HTERT RPE-1 (cell line): ENCODE measurements around the gene FAM83D.

ENCODE experiments used
- in situ Hi-C: fragments of 300-500 bp; cut with MboI; formaldehyde crosslinking; loops from 4 replicates; pipeline ENCODE4 v1.14.3; 2020; ENCODE audit warnings: low sequenced_read_pairs

The FAM83D gene

GRCh38 chr20:38894091-38894847 is 31.9 kb upstream of the FAM83D start:
- in situ Hi-C loops, result no loop called here

- in situ Hi-C loops, result no loop called here
Observed at GRCh38 chr20:38895098-38895949, 30.9 kb upstream of the FAM83D start.

DNA sequence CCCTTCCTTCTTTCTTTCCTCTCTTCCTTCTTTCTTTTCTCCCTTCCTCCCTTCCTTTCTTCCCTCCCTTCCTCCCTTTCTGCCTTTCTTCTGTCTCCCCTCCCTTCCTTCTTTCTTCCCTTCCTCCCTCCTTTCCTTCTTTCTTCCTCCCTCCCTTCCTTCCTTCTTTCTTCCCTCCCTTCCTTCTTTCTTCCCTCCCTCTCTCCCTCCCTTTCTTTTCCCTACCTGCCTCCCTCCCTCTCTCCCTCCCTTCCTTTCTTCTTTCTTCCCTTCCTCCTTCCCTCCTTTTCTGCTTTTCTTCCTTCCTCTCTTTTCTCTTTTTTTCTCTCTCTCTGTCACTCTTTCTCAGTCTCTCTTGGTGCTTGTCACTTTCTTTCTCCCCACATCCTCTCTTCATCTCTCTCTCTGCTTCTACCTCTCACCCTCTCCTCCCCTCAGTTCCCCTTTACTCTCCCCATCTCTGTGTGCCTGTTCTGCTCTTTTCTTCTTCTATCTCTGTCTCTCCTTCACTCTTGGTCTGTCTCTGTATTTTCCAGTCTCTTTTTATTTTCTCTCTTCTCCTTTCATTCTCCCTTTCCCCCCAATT is 30.1 kb upstream of the FAM83D start:
- in situ Hi-C loops, result no loop called here

DNA sequence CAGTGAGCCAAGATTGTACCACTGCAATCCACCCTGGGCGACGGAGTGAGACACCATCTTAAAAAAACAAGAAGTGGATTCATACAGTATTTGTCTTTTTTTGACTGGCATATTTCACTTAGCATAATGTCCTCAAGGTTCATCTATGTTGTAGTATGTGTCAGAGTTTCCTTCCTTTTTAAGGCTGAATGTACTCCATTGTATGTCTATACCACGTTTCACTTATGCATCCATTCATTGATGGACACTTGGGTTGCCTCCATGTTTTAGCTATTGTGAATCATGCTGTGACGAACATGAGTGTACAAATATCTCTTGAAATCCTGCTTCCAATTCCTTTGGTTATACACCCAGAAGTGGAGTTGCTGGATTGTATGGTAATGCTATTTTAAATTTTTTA is 28.9 kb upstream of the FAM83D start:
- in situ Hi-C loops, result no loop called here

DNA sequence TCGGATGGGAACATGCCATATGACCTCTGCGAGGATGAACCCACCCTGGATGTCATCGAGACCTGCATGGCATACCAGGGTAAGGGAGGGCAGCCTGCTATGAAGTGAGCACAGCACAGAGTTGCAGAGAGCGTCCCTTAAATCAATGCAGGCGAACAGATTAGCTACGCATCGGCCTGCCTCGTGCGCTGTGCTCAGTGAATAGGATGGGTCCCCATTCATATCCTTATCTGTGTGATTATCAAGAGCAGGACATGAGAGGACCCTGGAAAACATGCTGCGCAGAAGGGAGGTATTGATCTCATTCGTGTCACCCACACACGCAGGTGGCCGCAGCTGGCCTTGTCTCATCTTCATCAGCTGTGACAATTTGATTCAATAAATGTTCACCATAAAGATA is 25.6 kb upstream of the FAM83D start:
- in situ Hi-C loops, result no loop called here

DNA sequence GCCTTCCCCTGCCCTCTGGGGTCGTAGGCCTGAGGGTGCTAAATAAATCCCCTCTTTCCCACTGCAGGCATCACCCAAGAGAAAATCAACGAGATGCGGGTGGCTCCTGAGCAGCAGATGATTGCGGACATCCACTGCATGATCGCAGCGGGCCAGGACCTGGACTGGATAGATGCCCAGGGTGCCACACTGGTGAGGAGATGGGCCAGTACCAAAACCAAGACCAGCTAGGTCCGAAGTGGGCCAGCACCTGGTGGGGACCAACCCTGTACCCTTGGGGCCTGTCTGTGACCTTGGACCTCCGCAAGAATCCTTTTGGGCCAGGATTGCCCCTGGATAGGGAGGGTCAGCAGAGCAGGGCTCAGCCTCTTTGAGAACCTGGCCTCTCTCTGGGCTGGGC is 23.6 kb upstream of the FAM83D start:
- in situ Hi-C loops, result no loop called here

DNA sequence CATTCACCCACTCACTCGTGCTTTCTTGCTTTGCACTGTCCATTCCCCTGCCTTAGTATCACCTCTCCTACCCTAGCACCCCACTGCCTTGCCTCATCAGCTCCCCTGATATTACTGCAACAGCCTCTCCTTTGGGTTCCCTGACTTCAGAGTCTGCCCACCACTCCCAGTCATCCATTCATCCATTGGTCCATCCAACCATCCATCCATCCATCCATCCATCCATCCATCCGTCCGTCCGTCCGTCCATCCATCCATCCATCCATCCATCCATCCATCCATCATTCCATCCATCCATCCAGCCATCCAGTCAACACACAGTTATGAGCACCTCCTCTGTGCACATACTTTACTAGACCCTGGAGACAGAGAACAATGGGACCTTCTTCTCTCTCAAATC is 22.9 kb upstream of the FAM83D start:
- in situ Hi-C loops, result no loop called here

GRCh38 chr20:38905375-38905774 is 20.8 kb upstream of the FAM83D start:
- in situ Hi-C loops, result no loop called here

DNA sequence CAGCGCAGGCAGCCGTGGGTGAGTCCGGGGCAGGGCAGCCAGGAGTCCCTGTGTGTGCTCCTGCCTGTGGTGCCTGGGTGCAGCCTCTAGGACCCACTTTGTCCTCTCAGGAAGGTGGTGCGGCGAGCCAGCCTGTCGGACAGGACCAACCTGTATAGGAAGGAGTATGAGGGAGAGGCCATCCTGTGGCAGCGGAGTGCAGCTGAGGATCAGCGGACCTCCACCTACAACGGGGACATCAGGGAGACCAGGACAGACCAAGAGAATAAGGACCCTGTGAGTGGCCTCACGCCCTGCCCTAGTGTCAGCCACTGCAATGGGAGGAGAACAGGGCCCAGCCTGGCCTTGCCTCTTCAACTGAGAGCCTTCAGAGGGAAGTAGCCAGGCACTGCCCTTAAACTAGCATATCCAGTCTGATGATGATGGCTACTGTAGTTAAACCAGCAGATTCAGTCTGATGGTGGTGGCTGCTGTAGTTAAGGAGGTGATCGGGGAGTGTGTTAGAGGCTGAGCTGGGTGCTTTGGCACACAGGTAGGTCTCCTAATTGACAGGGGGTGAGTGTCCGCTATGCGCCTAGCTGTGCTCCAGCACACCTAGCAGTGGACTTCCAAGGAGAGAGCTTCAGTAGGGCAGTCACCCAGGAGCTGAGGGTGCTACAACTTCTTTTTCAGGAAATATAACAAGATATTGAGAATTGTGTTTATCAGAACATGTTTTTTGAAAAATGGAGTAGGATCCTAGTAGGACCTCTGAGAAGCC is 18.1 kb upstream of the FAM83D start:
- in situ Hi-C loops, result no loop called here

- in situ Hi-C loops, result no loop called here
Observed at GRCh38 chr20:38915355-38915754, 10.9 kb upstream of the FAM83D start.

- in situ Hi-C loops, result no loop called here
Observed at GRCh38 chr20:38917657-38918056, 8.6 kb upstream of the FAM83D start.

- in situ Hi-C loops, result no loop called here
Observed at GRCh38 chr20:38918172-38918571, 8.0 kb upstream of the FAM83D start.

- in situ Hi-C loops, result no loop called here
Observed at GRCh38 chr20:38919683-38920082, 6.5 kb upstream of the FAM83D start.

- in situ Hi-C loops, result no loop called here
Observed at GRCh38 chr20:38920411-38920810, 5.8 kb upstream of the FAM83D start.

DNA sequence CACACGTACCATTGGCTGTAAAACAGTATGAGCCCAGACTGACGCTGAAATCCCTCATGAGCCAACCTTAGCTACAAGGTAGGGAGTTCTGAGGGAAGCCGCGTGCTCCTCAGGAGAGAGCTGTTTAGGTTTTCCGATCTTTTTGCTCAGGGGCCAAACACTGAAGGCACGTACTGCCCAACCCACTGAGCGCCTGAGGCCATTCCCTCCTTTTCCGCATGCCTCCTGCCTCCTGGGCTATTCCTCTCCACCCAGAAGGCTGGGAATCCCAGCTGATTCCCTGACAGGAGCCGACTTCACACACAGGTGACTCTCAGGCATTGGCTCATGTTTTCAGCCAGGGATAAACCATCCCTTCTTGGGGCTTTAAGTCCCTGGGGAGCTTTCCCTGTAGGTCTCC is 5.4 kb upstream of the FAM83D start:
- in situ Hi-C loops, result no loop called here

DNA sequence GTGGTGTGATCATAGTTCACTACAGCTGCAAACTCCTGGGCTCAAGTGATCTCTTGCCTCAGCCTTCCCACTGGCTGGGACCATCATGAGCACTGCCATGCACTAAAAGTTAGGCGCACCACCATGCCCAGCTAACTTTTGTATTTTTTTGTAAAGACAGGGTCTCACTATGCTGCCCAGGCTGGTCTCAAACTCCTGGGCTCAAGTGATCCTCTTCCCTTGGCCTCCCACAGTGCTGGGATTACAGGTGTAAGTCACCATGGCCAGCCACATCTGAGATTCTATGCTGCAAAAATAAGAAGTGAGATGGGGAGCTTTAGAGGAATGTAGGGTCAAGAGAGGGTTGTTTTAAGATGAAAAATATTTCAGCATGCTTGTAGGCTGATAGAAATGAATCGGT is 1.5 kb upstream of the FAM83D start:
- in situ Hi-C loops, result no loop called here

DNA sequence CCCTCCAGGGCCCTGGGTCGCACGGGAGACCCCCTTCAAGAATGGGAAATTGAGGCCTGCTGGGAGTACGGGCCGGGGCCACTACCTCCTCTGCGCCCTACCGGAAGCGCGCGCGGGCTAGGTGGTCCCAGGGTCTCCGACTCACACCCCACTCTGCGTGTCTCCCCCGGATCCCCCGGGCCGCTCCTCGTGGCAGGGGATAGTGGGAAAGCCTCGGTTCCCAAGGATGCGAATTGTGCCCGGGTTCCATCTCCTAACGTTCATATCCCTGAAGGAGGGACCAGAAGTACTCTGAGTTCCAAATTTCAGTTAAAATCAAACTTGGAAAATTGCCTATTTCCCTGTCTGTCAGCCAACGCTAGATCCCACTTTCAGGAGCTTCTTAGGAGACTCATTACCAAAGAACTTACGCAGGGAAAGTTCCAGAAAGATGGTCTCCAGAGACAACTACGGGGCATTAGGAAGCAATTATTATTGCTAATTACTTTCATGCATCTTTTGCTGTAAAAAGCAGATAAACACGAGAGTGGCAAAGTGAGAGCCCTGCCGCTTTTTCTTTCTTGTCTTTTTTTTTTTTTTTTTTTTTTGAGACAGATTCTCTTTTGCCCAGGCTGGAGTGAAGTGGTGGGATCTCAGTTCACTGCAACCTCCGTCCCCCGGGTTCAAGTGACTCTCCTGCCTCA is 858 bp downstream of the FAM83D start:
- in situ Hi-C loops, result no loop called here

- in situ Hi-C loops, result no loop called here
Observed at GRCh38 chr20:38927902-38928578, 1.8 kb downstream of the FAM83D start.

- in situ Hi-C loops, result no loop called here
Observed at GRCh38 chr20:38930242-38930569, 4.0 kb downstream of the FAM83D start.

GRCh38 chr20:38931984-38932383 is 5.8 kb downstream of the FAM83D start:
- in situ Hi-C loops, result no loop called here
